Erythroblast (primary cell): ENCODE data around the gene FARP2.

Experiments
- GATA1 ChIP-seq: IDR thresholded peaks from 2 replicates; pipeline ENCODE4 v1.6.1; 2011; ENCODE audit warnings: low read depth, mild to moderate bottlenecking, control low read depth, low read length, moderate library complexity
- POLR2A ChIP-seq: IDR thresholded peaks from 2 replicates; pipeline ENCODE4 v1.6.1; 2011; ENCODE audit warnings: mild to moderate bottlenecking, low read length

GRCh38 chr2:241503776-241504392 lies 147.8 kb downstream of the FARP2 start:
- no peak for TF ChIP-seq POLR2A
- no peak for TF ChIP-seq GATA1
